Mesendoderm (in vitro differentiated cells): ENCODE results near the gene FKBP6.

Experiments
- DNase-seq: peaks from one replicate; pipeline ENCODE4 v3.0.0; 2013
- H2AK5ac ChIP-seq: 2 replicates; pipeline ENCODE4 v1.6.1; 2013; ENCODE audit warnings: low read length, inconsistent platforms
- H2BK120ac ChIP-seq: 2 replicates; pipeline ENCODE4 v1.6.1; 2013; ENCODE audit warnings: low read depth, mild to moderate bottlenecking, low read length, moderate library complexity, mixed read lengths
- H2BK15ac ChIP-seq: replicated peaks from 2 replicates; pipeline ENCODE4 v1.6.1; 2013; ENCODE audit warnings: low read depth, mild to moderate bottlenecking, moderate library complexity
- H2BK5ac ChIP-seq: 2 replicates; pipeline ENCODE4 v1.6.1; 2013; ENCODE audit warnings: low read length, inconsistent platforms
- H3K18ac ChIP-seq: 2 replicates; pipeline ENCODE4 v1.6.1; 2013; ENCODE audit warnings: mild to moderate bottlenecking, low read length, mixed read lengths
- H3K23ac ChIP-seq: one replicate; pipeline ENCODE4 v1.6.1; 2013; ENCODE audit warnings: low read length
- H3K27ac ChIP-seq: 2 replicates; pipeline ENCODE4 v1.5.1; 2013; ENCODE audit warnings: low read depth, mild to moderate bottlenecking, inconsistent platforms, low read length, moderate library complexity
- H3K27me3 ChIP-seq: 2 replicates; pipeline ENCODE4 v1.6.1; 2013; ENCODE audit warnings: low read length, control low read depth, mild to moderate bottlenecking, inconsistent platforms; ENCODE audit not compliant: insufficient read depth, poor library complexity
- H3K36me3 ChIP-seq: 2 replicates; pipeline ENCODE4 v1.6.1; 2013; ENCODE audit warnings: low read length, inconsistent platforms; ENCODE audit not compliant: control insufficient read depth, insufficient read depth
- H3K4ac ChIP-seq: one replicate; pipeline ENCODE4 v1.6.1; 2013; ENCODE audit warnings: low read depth, mild to moderate bottlenecking, low read length, moderate library complexity
- H3K4me1 ChIP-seq: 2 replicates; pipeline ENCODE4 v1.6.1; 2013; ENCODE audit warnings: low read depth, low read length, inconsistent platforms; ENCODE audit not compliant: control insufficient read depth
- H3K4me2 ChIP-seq: 2 replicates; pipeline ENCODE4 v1.6.1; 2013; ENCODE audit warnings: low read length
- H3K4me3 ChIP-seq: 2 replicates; pipeline ENCODE4 v1.5.1; 2013; ENCODE audit warnings: mild to moderate bottlenecking, low read length
- H3K56ac ChIP-seq: one replicate; pipeline ENCODE4 v1.6.1; 2013; ENCODE audit warnings: low read length
- H3K79me1 ChIP-seq: 2 replicates; pipeline ENCODE4 v1.6.1; 2013; ENCODE audit warnings: low read length, inconsistent platforms
- H3K79me2 ChIP-seq: 2 replicates; pipeline ENCODE4 v1.6.1; 2013; ENCODE audit warnings: mild to moderate bottlenecking, low read length; ENCODE audit not compliant: control insufficient read depth, insufficient read depth
- H3K9ac ChIP-seq: 2 replicates; pipeline ENCODE4 v1.6.1; 2013; ENCODE audit warnings: low read length, inconsistent platforms
- H4K5ac ChIP-seq: one replicate; pipeline ENCODE4 v1.6.1; 2013; ENCODE audit warnings: low read length
- H4K8ac ChIP-seq: one replicate; pipeline ENCODE4 v1.6.1; 2013; ENCODE audit warnings: low read depth, mild to moderate bottlenecking, control low read depth, low read length, moderate library complexity
- WGBS: extraction: QIAGEN DNeasy Blood & Tissue Kit; methylation state at CpG from one replicate; pipeline ENCODE4 v1.1.7; 2013; ENCODE audit warnings: low lambda C conversion rate, missing lambda C conversion rate; ENCODE audit not compliant: insufficient coverage; ENCODE audit errors: extremely low coverage; 5-methylcytosine and 5-hydroxymethylcytosine counted together

FKBP6 gene

GRCh38 chr7:73364006-73364728 is 36.2 kb downstream of the FKBP6 start:
- no peak overlapping the region for H3K18ac ChIP-seq
- DNase-seq, result no peak
- no peak overlapping the region for H3K4me3 ChIP-seq
- H3K79me2 ChIP-seq, result no peaks in the 10 kb centered on the region
- no peak overlapping the region for H3K4me2 ChIP-seq
- no peaks in the 10 kb centered on the region for H3K36me3 ChIP-seq
- no peak overlapping the region for H3K9ac ChIP-seq
- H3K56ac ChIP-seq, result no peak overlapping the region
- H3K27me3 ChIP-seq, result no peaks in the 10 kb centered on the region
- no peak overlapping the region for H4K8ac ChIP-seq
- WGBS, result no CpG with 5 or more reads among the region's 25 CpGs
- H3K23ac ChIP-seq, result no peak overlapping the region
- H4K5ac ChIP-seq, result no peak overlapping the region
- no peak overlapping the region for H2BK15ac ChIP-seq
- H2BK120ac ChIP-seq, result no peak overlapping the region
- no peak overlapping the region for H2BK5ac ChIP-seq
- H3K79me1 ChIP-seq, result no peaks in the 10 kb centered on the region
- no peaks in the 10 kb centered on the region for H3K4me1 ChIP-seq
- H3K27ac ChIP-seq, result no peak overlapping the region
- no peak overlapping the region for H2AK5ac ChIP-seq
- H3K4ac ChIP-seq, result no peak overlapping the region

- Histone ChIP-seq H3K18ac (no peak overlapping the region), H3K4me1 (no peaks in the 10 kb centered on the region), H3K79me2 (no peaks in the 10 kb centered on the region), H4K8ac (no peak overlapping the region), H2BK120ac (no peak overlapping the region), H3K9ac (no peak overlapping the region), H2BK5ac (no peak overlapping the region), H3K56ac (no peak overlapping the region), H3K4me3 (no peak overlapping the region), H3K36me3 (no peaks in the 10 kb centered on the region), H3K27ac (no peak overlapping the region), H2AK5ac (no peak overlapping the region), H3K27me3 (no peaks in the 10 kb centered on the region), H3K79me1 (no peaks in the 10 kb centered on the region), H3K23ac (no peak overlapping the region), H3K4me2 (no peak overlapping the region), H4K5ac (no peak overlapping the region), H2BK15ac (no peak overlapping the region), H3K4ac (no peak overlapping the region)
- WGBS, result no CpG with 5 or more reads among the region's 11 CpGs
- no peak for DNase-seq
Observed at GRCh38 chr7:73366127-73366526, 38.2 kb downstream of the FKBP6 start.

- no CpG with 5 or more reads among the region's 12 CpGs for WGBS
- H3K4ac ChIP-seq, result no peak overlapping the region
- no peak overlapping the region for H4K5ac ChIP-seq
- no peaks in the 10 kb centered on the region for H3K79me2 ChIP-seq
- no peak overlapping the region for H3K27ac ChIP-seq
- H3K4me2 ChIP-seq, result no peak overlapping the region
- H2BK15ac ChIP-seq, result no peak overlapping the region
- no peak for DNase-seq
- no peak overlapping the region for H3K4me3 ChIP-seq
- H3K4me1 ChIP-seq, result no peaks in the 10 kb centered on the region
- no peak overlapping the region for H3K23ac ChIP-seq
- no peak overlapping the region for H4K8ac ChIP-seq
- no peak overlapping the region for H3K56ac ChIP-seq
- H2AK5ac ChIP-seq, result no peak overlapping the region
- H2BK120ac ChIP-seq, result no peak overlapping the region
- H3K27me3 ChIP-seq, result no peaks in the 10 kb centered on the region
- H3K36me3 ChIP-seq, result no peaks in the 10 kb centered on the region
- H3K9ac ChIP-seq, result no peak overlapping the region
- no peak overlapping the region for H3K18ac ChIP-seq
- H2BK5ac ChIP-seq, result no peak overlapping the region
- no peaks in the 10 kb centered on the region for H3K79me1 ChIP-seq
Observed at GRCh38 chr7:73366990-73367389, 39.0 kb downstream of the FKBP6 start.

- Histone ChIP-seq H3K4me1 (no peaks in the 10 kb centered on the region), H3K4me3 (no peak overlapping the region), H3K4ac (no peak overlapping the region), H3K79me1 (no peaks in the 10 kb centered on the region), H3K23ac (no peak overlapping the region), H3K36me3 (no peaks in the 10 kb centered on the region), H3K27ac (no peak overlapping the region), H3K18ac (no peak overlapping the region), H3K56ac (no peak overlapping the region), H2AK5ac (no peak overlapping the region), H2BK120ac (no peak overlapping the region), H2BK5ac (no peak overlapping the region), H4K5ac (no peak overlapping the region), H3K4me2 (no peak overlapping the region), H3K27me3 (no peaks in the 10 kb centered on the region), H4K8ac (no peak overlapping the region), H2BK15ac (no peak overlapping the region), H3K9ac (no peak overlapping the region), H3K79me2 (no peaks in the 10 kb centered on the region)
- DNase-seq, result no peak
- WGBS, result no CpG with 5 or more reads among the region's 11 CpGs
Observed at GRCh38 chr7:73369009-73369408, 41.0 kb downstream of the FKBP6 start.

- Histone ChIP-seq H3K18ac (no peak overlapping the region), H3K4ac (no peak overlapping the region), H3K79me1 (no peaks in the 10 kb centered on the region), H4K8ac (no peak overlapping the region), H3K9ac (no peak overlapping the region), H3K27me3 (no peaks in the 10 kb centered on the region), H2AK5ac (no peak overlapping the region), H2BK15ac (no peak overlapping the region), H3K4me2 (no peak overlapping the region), H3K4me1 (no peaks in the 10 kb centered on the region), H3K27ac (no peak overlapping the region), H4K5ac (no peak overlapping the region), H2BK120ac (no peak overlapping the region), H3K4me3 (no peak overlapping the region), H2BK5ac (no peak overlapping the region), H3K23ac (no peak overlapping the region), H3K56ac (no peak overlapping the region), H3K36me3 (no peaks in the 10 kb centered on the region), H3K79me2 (no peaks in the 10 kb centered on the region)
- WGBS, result no CpG with 5 or more reads among the region's 9 CpGs
- no peak for DNase-seq
Observed at GRCh38 chr7:73369622-73370021, 41.7 kb downstream of the FKBP6 start.

GRCh38 chr7:73373741-73374140 is 45.8 kb downstream of the FKBP6 start:
- H2BK5ac ChIP-seq, result no peak overlapping the region
- no peaks in the 10 kb centered on the region for H3K36me3 ChIP-seq
- H3K23ac ChIP-seq, result no peak overlapping the region
- no peak overlapping the region for H4K5ac ChIP-seq
- DNase-seq, result no peak
- H3K18ac ChIP-seq, result no peak overlapping the region
- no peaks in the 10 kb centered on the region for H3K27me3 ChIP-seq
- H3K27ac ChIP-seq, result no peak overlapping the region
- WGBS, result no CpG with 5 or more reads among the region's 13 CpGs
- H3K79me2 ChIP-seq, result no peaks in the 10 kb centered on the region
- H3K9ac ChIP-seq, result no peak overlapping the region
- no peak overlapping the region for H3K4ac ChIP-seq
- no peak overlapping the region for H3K4me3 ChIP-seq
- H3K4me1 ChIP-seq, result no peaks in the 10 kb centered on the region
- no peak overlapping the region for H3K4me2 ChIP-seq
- H3K56ac ChIP-seq, result no peak overlapping the region
- H2AK5ac ChIP-seq, result no peak overlapping the region
- no peak overlapping the region for H2BK120ac ChIP-seq
- no peak overlapping the region for H4K8ac ChIP-seq
- H3K79me1 ChIP-seq, result no peaks in the 10 kb centered on the region
- H2BK15ac ChIP-seq, result no peak overlapping the region
